SK-N-SH treated with all-trans-retinoic acid at 6 μM for 48 hours (cell line): ENCODE results near the gene MYL3.

Source experiments
- ESRRG ChIP-seq: fragments of 250-450 bp; sonication (Bioruptor Pico); IDR thresholded peaks from 2 replicates; pipeline ENCODE4 v1.6.1; 2021; ENCODE audit warnings: mild to moderate bottlenecking
- OSR1 ChIP-seq: fragments of 250-450 bp; sonication (Bioruptor Pico); IDR thresholded peaks from 2 replicates; pipeline ENCODE4 v1.8.0; 2022; ENCODE audit warnings: moderate library complexity, mild to moderate bottlenecking, inconsistent platforms
- PPARA ChIP-seq: fragments of 250-450 bp; sonication (Bioruptor Pico); IDR thresholded peaks from 2 replicates; pipeline ENCODE4 v1.5.0; 2020; ENCODE audit warnings: mild to moderate bottlenecking, borderline replicate concordance
- ZFP3 ChIP-seq: fragments of 250-450 bp; sonication (Bioruptor Pico); IDR thresholded peaks from 2 replicates; pipeline ENCODE4 v1.5.0; 2020; ENCODE audit warnings: mild to moderate bottlenecking, moderate library complexity
- ZNF565 ChIP-seq: fragments of 450-650 bp; formaldehyde crosslinking; conservative IDR thresholded peaks from 2 replicates; pipeline ENCODE4 v1.5.0; 2020; ENCODE audit warnings: low read depth, mild to moderate bottlenecking, moderate library complexity
- ZNF70 ChIP-seq: fragments of 450-650 bp; formaldehyde crosslinking; IDR thresholded peaks from 2 replicates; pipeline ENCODE4 v1.5.0; 2020; ENCODE audit warnings: mild to moderate bottlenecking, moderate library complexity
- ZNF8 ChIP-seq: fragments of 450-650 bp; formaldehyde crosslinking; IDR thresholded peaks from 2 replicates; pipeline ENCODE4 v1.5.0; 2020; ENCODE audit warnings: mild to moderate bottlenecking, moderate library complexity
- TF ChIP-seq, protein P1 (sequence below): fragments of 250-450 bp; sonication (Bioruptor Pico); IDR thresholded peaks from 2 replicates; pipeline ENCODE4 v1.5.1; 2020; ENCODE audit warnings: low read depth, mild to moderate bottlenecking, moderate library complexity
- TF ChIP-seq, protein P2 (sequence below): fragments of 250-450 bp; sonication (Bioruptor Pico); IDR thresholded peaks from 2 replicates; pipeline ENCODE4 v1.8.0; 2020; ENCODE audit warnings: mild to moderate bottlenecking, moderate library complexity, borderline replicate concordance

DNA sequence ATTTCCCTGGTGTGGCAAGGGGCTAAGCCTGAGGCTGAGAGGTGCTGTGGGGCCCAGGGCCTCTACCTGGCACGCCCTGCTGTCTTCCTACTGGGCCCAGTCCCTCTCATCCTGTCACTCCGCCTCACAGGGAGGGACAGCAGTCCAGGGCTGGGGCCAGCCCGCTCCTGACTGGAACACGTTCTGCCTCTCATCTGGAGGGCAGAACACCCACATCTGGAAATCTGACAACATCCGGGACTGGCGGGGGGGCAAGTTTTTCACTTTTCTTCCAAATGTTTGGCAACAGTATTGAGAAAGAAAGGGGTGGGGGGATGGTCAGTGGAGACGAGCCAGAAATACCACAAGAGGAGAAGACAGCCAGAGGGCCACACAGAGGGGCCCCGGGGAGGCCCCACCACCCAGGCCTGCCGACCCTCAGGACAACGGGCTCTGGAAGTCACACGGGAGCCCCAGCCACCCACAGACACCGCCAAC lies 1.8 kb upstream of the MYL3 start:
- no peak for TF ChIP-seq PPARA (CRISPR knock-in tag)
- TF ChIP-seq ZNF565, result no peak
- TF ChIP-seq ZNF8 (CRISPR knock-in tag), result no peak
- TF ChIP-seq, protein P1, sequence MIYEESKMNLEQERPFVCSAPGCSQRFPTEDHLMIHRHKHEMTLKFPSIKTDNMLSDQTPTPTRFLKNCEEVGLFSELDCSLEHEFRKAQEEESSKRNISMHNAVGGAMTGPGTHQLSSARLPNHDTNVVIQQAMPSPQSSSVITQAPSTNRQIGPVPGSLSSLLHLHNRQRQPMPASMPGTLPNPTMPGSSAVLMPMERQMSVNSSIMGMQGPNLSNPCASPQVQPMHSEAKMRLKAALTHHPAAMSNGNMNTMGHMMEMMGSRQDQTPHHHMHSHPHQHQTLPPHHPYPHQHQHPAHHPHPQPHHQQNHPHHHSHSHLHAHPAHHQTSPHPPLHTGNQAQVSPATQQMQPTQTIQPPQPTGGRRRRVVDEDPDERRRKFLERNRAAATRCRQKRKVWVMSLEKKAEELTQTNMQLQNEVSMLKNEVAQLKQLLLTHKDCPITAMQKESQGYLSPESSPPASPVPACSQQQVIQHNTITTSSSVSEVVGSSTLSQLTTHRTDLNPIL (CRISPR knock-in tag), result no peak
- no peak for TF ChIP-seq OSR1 (CRISPR knock-in tag)
- TF ChIP-seq, protein P2, sequence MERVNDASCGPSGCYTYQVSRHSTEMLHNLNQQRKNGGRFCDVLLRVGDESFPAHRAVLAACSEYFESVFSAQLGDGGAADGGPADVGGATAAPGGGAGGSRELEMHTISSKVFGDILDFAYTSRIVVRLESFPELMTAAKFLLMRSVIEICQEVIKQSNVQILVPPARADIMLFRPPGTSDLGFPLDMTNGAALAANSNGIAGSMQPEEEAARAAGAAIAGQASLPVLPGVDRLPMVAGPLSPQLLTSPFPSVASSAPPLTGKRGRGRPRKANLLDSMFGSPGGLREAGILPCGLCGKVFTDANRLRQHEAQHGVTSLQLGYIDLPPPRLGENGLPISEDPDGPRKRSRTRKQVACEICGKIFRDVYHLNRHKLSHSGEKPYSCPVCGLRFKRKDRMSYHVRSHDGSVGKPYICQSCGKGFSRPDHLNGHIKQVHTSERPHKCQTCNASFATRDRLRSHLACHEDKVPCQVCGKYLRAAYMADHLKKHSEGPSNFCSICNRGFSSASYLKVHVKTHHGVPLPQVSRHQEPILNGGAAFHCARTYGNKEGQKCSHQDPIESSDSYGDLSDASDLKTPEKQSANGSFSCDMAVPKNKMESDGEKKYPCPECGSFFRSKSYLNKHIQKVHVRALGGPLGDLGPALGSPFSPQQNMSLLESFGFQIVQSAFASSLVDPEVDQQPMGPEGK (CRISPR knock-in tag), result no peak
- no peak for TF ChIP-seq ZFP3 (CRISPR knock-in tag)
- no peak for TF ChIP-seq ESRRG (CRISPR knock-in tag)
- no peak for TF ChIP-seq ZNF70 (CRISPR knock-in tag)
